NCI-H2227 treated with DMSO at 0.1 percent for 48 hours (cell line): ENCODE measurements around the gene DLG1.
A peak's percentile ranks its signal among the peaks of the same experiment; 100 is the strongest.

Experiments
- DNase-seq: peaks from one replicate; lab custom pipeline; 2025; lab: John Stamatoyannopoulos, UW

Gene DLG1

GRCh38 chr3:197014024-197014423 lies 284.4 kb downstream of the DLG1 start:
- DNase-seq: no peak

- DNase-seq: no peak
These were observed 285.9 kb downstream of the DLG1 start for GRCh38 chr3:197012540-197012883.

- no peak for DNase-seq
These were observed 286.5 kb downstream of the DLG1 start for GRCh38 chr3:197011780-197012539.

DNA sequence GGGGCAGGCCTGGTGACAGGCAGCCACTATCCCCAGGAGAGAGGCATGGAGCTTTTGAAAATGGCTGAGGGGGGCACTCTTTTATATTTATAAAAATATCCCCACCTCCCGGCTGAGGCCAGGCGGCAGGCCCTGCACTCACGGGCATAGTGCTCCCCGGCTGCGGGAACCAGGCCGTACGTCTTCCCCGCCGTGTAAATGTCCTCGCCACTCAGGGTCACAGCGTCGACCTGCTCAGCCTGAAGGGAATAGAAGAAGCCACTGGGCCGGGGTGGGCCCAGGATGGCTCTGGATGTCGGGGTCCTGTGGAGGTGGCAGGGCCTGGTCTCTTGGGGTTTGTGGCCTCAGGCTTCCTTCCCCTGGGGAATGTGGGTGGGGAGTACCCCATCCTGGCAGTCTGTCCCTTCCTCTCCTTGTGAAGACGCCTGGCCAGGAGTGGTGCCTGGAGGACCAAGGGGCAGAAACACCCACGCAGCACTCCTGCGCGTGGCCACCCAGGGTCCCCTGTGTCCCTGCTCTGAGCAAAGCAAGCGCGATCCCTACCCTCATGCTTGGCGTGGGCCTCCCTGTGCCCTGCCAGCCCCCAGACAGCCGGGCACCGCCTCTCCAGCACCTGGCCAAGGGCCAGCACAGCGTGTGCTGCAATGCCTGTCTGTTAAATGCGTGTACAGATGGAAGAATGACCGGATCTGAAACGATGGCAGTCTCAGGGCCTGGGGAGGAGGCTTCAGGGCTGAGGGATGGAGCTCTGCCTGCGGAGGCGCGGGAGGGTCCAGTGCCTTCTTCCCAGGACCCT lies 287.7 kb downstream of the DLG1 start:
- no peak for DNase-seq

GRCh38 chr3:197009532-197010019 lies 288.8 kb downstream of the DLG1 start:
- DNase-seq: no peak

GRCh38 chr3:197008436-197009209 lies 289.8 kb downstream of the DLG1 start:
- no peak for DNase-seq

DNA sequence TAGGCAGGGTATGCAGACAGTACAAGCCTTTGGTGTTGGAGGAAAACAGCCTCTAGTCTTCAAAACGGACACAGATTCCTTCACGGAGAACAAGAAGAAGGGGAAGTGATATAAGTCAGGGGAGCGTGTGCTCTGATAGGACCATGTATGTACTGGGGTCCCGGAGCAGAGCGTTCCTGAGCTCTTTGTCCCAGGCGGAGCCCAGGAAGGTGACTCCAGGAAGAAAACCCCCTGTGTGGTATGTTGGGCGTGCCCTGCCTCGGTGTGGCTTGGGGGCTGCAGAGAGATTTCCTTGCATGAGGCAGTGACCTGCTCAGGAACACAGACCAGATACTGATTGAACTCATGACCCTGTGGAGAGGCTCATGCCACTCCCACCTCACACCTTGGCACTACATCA lies 290.5 kb downstream of the DLG1 start:
- DNase-seq: no peak

- DNase-seq: no peak
These were observed 291.0 kb downstream of the DLG1 start for GRCh38 chr3:197007296-197007940.

DNA sequence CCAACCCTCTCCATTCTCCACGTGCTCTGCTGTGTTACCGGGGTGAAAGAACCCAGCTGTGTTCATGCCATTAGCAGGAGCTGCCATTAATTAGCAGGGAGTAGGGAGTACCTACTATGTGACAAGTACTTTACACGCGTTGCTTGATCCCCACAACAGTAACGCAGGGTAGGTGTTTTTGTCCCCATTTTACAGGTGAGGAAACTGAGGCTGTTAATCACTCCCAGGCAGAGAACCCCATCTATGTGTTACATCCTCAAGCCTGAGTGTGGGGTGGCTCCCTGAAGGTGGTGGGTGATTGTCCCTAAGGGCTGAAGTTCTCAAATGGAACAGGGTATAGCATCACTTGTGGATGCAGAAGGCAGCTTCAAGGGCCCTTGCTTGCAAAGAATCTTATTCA lies 291.6 kb downstream of the DLG1 start:
- no peak for DNase-seq

GRCh38 chr3:197006446-197006845 lies 292.0 kb downstream of the DLG1 start:
- DNase-seq: no peak

DNA sequence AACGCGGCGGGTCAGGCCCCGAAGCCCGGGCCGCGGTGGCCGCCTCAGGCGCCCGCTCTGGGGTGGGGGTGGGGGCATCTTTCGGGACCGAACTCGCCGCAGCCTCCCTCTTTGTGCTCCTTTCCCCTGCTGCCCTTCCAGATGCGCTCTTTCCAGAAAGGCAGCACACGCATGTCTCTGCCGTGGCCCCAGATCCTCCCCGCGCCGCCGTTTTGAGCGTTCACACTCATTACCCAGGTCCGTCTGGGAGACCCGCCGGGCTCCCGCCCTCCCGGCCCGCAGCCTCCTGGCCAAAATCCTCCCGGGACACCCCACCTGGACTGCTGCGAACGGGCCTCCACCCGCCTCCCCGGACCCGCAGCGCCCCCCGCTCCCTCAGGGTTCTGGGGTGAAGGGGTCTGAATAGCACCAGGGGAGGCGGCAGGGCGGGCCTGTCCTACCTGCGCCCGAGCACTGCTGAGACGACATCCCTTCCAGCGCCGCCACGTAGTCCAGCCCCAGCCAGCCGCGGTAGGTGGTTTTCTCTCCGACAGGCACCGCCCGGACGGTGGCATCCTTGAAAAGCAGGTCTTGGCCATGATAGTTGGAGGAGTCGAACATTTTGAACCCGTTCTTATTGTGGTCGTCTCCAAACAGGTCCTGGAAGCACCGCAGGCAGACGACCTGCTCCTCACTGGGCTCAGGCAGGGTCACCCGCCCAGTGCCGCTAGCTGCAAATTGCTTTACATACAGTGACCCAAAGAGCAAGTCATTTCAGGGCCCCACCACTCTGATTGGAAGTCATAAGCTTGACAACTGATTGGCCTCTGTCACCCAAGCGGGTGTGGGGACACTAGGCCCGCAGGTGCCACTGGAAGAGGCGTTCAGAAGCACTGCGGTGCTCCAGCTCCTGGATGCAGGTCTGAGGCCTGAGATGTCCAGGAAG lies 294.7 kb downstream of the DLG1 start:
- no peak for DNase-seq

DNA sequence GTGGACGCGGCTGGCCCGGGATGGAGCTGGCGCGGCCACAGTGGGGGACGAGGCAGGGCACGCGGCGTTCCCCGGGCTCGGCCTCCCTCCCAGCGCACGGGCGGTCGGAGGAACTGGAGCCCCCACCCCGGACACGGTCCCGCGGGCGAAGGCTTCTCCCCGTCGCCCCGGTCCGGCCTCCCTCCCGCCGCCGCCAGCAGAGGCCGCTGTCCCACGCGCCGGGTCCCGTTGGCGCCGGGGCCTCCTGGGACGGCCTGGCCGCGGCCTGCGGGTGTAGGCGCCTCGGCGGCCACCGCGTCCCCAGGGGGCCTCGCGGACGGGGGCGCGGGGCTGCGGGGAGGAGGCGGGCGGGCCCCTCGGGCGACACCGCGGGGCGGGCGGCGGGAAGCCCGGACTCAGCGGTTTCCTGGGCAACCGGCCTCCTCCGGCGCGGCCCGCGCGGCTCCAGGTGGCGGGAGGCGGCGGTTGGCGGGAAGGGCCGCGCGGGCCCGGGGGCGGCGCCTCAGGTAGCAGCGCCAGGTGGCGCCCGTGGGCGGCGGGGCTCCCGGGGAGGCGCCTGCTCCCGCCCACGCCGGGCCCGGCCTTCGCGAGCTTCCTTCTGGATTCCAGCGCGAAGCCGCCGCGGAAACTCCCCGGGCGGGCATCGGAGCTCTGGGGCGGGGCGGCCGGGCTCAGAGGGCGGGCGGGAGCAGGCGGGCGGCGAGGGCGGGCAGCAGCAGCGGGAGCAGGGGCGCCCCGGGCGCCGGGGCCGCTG lies 295.5 kb downstream of the DLG1 start:
- peak; percentile 19 for DNase-seq

GRCh38 chr3:197001972-197002700 lies 296.3 kb downstream of the DLG1 start:
- DNase-seq: no peak

GRCh38 chr3:197001106-197001971 lies 297.1 kb downstream of the DLG1 start:
- no peak for DNase-seq

DNA sequence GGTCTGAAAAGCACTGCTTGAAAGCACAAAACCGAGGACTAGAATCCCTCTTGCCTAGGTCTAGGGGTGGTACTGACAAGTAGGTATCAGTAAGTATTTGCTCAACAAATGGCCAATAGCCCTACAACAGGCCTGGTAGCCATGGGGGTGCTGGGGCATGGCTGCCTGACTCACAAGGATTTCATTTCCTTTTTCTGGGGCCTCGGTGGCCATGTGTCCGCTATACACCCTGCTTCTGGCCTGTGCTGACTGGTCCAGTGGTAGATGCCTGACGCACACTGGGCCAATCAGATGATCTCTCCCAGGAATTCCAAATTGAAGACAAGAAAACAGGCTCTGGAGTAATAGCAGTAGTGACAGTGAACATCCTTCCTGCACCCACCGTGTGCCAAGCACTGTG lies 298.2 kb downstream of the DLG1 start:
- no peak for DNase-seq

DNA sequence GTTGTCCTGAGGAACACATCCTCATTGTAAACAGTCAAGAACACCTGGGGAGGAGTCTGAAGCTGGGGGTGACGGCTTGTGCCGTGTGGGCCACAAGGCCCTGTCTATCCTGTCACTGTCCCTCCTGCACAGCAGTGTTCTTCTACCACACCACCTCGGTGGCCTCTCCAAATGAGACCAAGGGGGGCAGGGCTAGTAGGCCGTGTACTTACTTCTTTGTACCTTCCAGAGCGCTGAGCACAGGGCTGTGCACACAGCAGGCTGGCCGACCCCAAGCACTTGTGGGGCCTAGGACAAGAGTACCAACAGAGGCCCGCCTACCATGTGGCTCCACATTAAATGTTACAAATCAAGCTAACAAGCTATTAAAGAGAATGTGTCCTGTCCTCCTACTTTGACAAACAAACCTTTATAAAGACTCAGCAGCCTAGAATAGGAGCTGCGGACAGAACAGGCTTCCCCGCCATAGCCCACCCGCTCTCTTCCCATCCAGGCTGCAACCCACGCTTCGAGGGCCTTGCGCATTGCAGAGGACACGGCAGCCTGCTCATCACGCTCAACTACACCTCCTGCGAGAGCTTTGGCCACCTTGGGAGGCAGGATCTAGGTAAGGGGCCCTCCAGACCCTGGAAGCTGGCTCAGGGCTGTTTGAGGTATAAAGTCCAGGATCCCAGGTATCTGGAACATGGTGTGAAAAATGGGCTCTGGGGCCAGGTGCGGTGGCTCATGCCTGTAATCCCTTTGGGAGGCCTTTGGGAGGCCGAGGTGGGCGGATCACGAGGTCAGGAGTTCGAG lies 299.2 kb downstream of the DLG1 start:
- no peak for DNase-seq

- no peak for DNase-seq
These were observed 301.1 kb downstream of the DLG1 start for GRCh38 chr3:196997311-196997710.
